Stimulated activated CD4-positive, alpha-beta T cell treated with anti-CD3 and anti-CD28 coated beads, Interleukin-1b, Interleukin-23, amount 100 ng/mL, for 1 hour (primary cell): ENCODE measurements around the gene FXR2.

Experiments
- DNase-seq, 2 donors: peaks; one replicate each; pipeline ENCODE4 v3.0.0-alpha.2; 2020; ENCODE audit warnings: low read depth in 2 of 2

FXR2 gene

GRCh38 chr17:7589204-7589868, 25.4 kb downstream of the FXR2 start:
- no peak for DNase-seq

GRCh38 chr17:7588553-7589203, 26.0 kb downstream of the FXR2 start:
- no peak for DNase-seq

- no peak for DNase-seq
Observed at GRCh38 chr17:7587420-7588151, 27.1 kb downstream of the FXR2 start.

- no peak for DNase-seq
Observed at GRCh38 chr17:7586673-7587419, 27.9 kb downstream of the FXR2 start.

GRCh38 chr17:7583253-7584109, 31.2 kb downstream of the FXR2 start, which contains the start of gene MPDU1:
Gene MPDU1 (plus strand): TSS chr17:7583852. CDS start chr17:7583863, 11 bp downstream.
- DNase-seq, result peak; percentile 84

- DNase-seq, result no peak
Observed at GRCh38 chr17:7582396-7583252, 32.1 kb downstream of the FXR2 start.

- DNase-seq, result no peak
Observed at GRCh38 chr17:7580604-7581575, 33.8 kb downstream of the FXR2 start.

GRCh38 chr17:7579834-7580603, 34.7 kb downstream of the FXR2 start:
- DNase-seq, result no peak

GRCh38 chr17:7579001-7579833, 35.5 kb downstream of the FXR2 start, which contains the start of gene CD68:
Gene CD68 (plus strand): TSS chr17:7579638. CDS start chr17:7579678, 40 bp downstream.
- peak in 1 of 2 donors; percentile 51 for DNase-seq

GRCh38 chr17:7577327-7578199, 37.1 kb downstream of the FXR2 start:
- no peak for DNase-seq

- DNase-seq, result no peak
Observed at GRCh38 chr17:7576432-7576937, 38.2 kb downstream of the FXR2 start.

- DNase-seq, result no peak
Observed at GRCh38 chr17:7575959-7576358, 38.7 kb downstream of the FXR2 start.

- DNase-seq, result no peak
Observed at GRCh38 chr17:7575481-7575883, 39.2 kb downstream of the FXR2 start.

GRCh38 chr17:7574176-7574953, 40.3 kb downstream of the FXR2 start:
- no peak for DNase-seq
